K562 (cell line): Measurements from ENCODE around the gene KRTAP4-11. TPM values are rescaled to one million over a fixed set of nuclear protein-coding genes. Genes with fewer than 3 reads are reported as not detected.

Experiments used
- ATAC-seq: fragments of 200-7000 bp; cut with Tn5 transposase; 3 replicates; pipeline ENCODE4 v1.9.1; 2020; ENCODE audit warnings: moderate library complexity
- BruUV-seq: library from RNA; stranded (reverse); fragments of 400-500 nt; replicated peaks from 2 replicates; lab custom pipeline; 2021; lab: Mats Ljungman, UMichigan
- CTCF ChIA-PET: fragments of 300-600 bp; formaldehyde crosslinking; extraction: SDS; loops from one replicate; lab custom pipeline; 2021; ENCODE audit warnings: low intra/inter-chr PET ratio; lab: Yijun Ruan, JAX
- POLR2A ChIA-PET: fragments of 300-600, 350-650 bp; sonication (Branson Sonifier 250); formaldehyde crosslinking; extraction: SDS; loops from one replicate; lab custom pipeline; 2021; ENCODE audit warnings: antibody characterized with exemption, inconsistent platforms; lab: Yijun Ruan, JAX
- DNase-seq, 4 experiments: peaks; one replicate each; pipeline versions ENCODE4 v3.0.0 to v3.0.0-alpha.2; 2011 to 2018; ENCODE audit warnings: low spot score in 3 of 4, mixed read lengths in 3 of 4; ENCODE audit errors: extremely low read depth in 1 of 4
- FAIRE-seq: peaks from 2 replicates; lab custom pipeline; 2011; peaks lifted over from hg19 to GRCh38; lab: Jason Lieb, UNC
- H2AFZ ChIP-seq: 2 replicates; pipeline ENCODE4 v1.6.0; 2011; ENCODE audit warnings: low read depth, low read length, control low read depth, inconsistent platforms
- H3K27ac ChIP-seq: fragments of 200-600 bp; 3 replicates; pipeline ENCODE4 v1.8.0; 2011; ENCODE audit warnings: low read depth, mild to moderate bottlenecking, control low read depth, inconsistent platforms, low read length, moderate library complexity, mixed read lengths; ENCODE audit errors: extremely low read depth
- H3K27me3 ChIP-seq, 2 experiments: fragments of 300-600 bp in 1 of 2; 2 replicates in 1 of 2; 3 replicates in 1 of 2; pipeline versions ENCODE4 v1.6.0 to v1.8.0; 2011; ENCODE audit warnings: inconsistent platforms in 2 of 2, low read length in 2 of 2, mild to moderate bottlenecking in 1 of 2, mixed read lengths in 1 of 2, moderate library complexity in 1 of 2; ENCODE audit not compliant: control insufficient read depth in 2 of 2, insufficient read depth in 2 of 2
- H3K36me3 ChIP-seq: fragments of 300-600 bp; 3 replicates; pipeline ENCODE4 v1.8.0; 2011; ENCODE audit warnings: mild to moderate bottlenecking, low read length, inconsistent platforms; ENCODE audit not compliant: control insufficient read depth, insufficient read depth
- H3K4me1 ChIP-seq, 2 experiments: fragments of 200-600 bp in 1 of 2; replicated peaks in 1 of 2; 2 replicates in 1 of 2; 3 replicates in 1 of 2; pipeline versions ENCODE4 v1.5.1 to v1.8.0; 2011; ENCODE audit warnings: inconsistent platforms in 2 of 2, low read length in 2 of 2, mild to moderate bottlenecking in 1 of 2, mixed read lengths in 1 of 2, moderate library complexity in 1 of 2; ENCODE audit not compliant: control insufficient read depth in 2 of 2, insufficient read depth in 2 of 2
- H3K4me2 ChIP-seq: 2 replicates; pipeline ENCODE4 v1.6.1; 2011; ENCODE audit warnings: low read length, control low read depth, inconsistent platforms, mixed read lengths; ENCODE audit not compliant: insufficient read depth
- H3K4me3 ChIP-seq: fragments of 200-600 bp; sonication (generic), shearing (Covaris generic); 2 replicates; pipeline ENCODE4 v1.5.1; 2016; ENCODE audit warnings: control low read depth, inconsistent platforms
- H3K79me2 ChIP-seq: fragments of 200-600 bp; 3 replicates; pipeline ENCODE4 v1.8.0; 2011; ENCODE audit warnings: low read length, inconsistent platforms; ENCODE audit not compliant: control insufficient read depth, insufficient read depth
- H3K9ac ChIP-seq, 2 experiments: 2 replicates each; pipeline versions ENCODE4 v1.6.0 to v1.6.1; 2011; ENCODE audit warnings: low read depth in 2 of 2, low read length in 2 of 2, control low read depth in 1 of 2, inconsistent platforms in 1 of 2, mild to moderate bottlenecking in 1 of 2, mixed read lengths in 1 of 2; ENCODE audit not compliant: insufficient read depth in 1 of 2
- H3K9me1 ChIP-seq: one replicate; pipeline ENCODE4 v1.6.0; 2011; ENCODE audit warnings: inconsistent platforms, mild to moderate bottlenecking, low read length, moderate library complexity; ENCODE audit not compliant: control insufficient read depth, insufficient read depth
- H3K9me3 ChIP-seq: replicated peaks from 2 replicates; pipeline ENCODE4 v1.5.1; 2011; ENCODE audit warnings: low read depth, low read length, inconsistent platforms; ENCODE audit not compliant: control insufficient read depth, insufficient read depth
- H4K20me1 ChIP-seq: replicated peaks from 2 replicates; pipeline ENCODE4 v1.6.1; 2011; ENCODE audit warnings: low read length, inconsistent platforms, mixed read lengths; ENCODE audit not compliant: control insufficient read depth, insufficient read depth
- CC2D1A ChIP-seq: fragments of 450-650 bp; IDR thresholded peaks from 2 replicates; pipeline ENCODE4 v1.6.1; 2017; ENCODE audit warnings: mild to moderate bottlenecking
- GATAD2A ChIP-seq: fragments of 450-650 bp; IDR thresholded peaks from 2 replicates; pipeline ENCODE4 v1.6.1; 2017
- MAFF ChIP-seq: IDR thresholded peaks from 2 replicates; pipeline ENCODE4 v1.6.1; 2012; ENCODE audit warnings: low read length, improper control_type of control experiment
- MEIS2 ChIP-seq: fragments of 450-650 bp; IDR thresholded peaks from 2 replicates; pipeline ENCODE4 v1.6.1; 2014; ENCODE audit warnings: mild to moderate bottlenecking; ENCODE audit not compliant: partially characterized antibody
- RBM25 ChIP-seq: fragments of 200-400 bp; formaldehyde crosslinking; IDR thresholded peaks from 2 replicates; pipeline ENCODE4 v1.6.1; 2018; ENCODE audit warnings: low read length, low read depth, moderate library complexity; ENCODE audit not compliant: severe bottlenecking
- RCOR1 ChIP-seq, 2 experiments: IDR thresholded peaks; 2 replicates each; pipeline ENCODE4 v1.6.1; 2012; ENCODE audit warnings: low read depth in 2 of 2, low read length in 2 of 2, borderline replicate concordance in 1 of 2, improper control_type of control experiment in 1 of 2
- SUPT5H ChIP-seq: fragments of 450-650 bp; IDR thresholded peaks from 2 replicates; pipeline ENCODE4 v1.6.1; 2016
- WGBS: fragments of 100-300 bp; shearing (Covaris generic); methylation state at CpG from one replicate; pipeline ENCODE4 v1.1.6; 2016; ENCODE audit warnings: low coverage, mixed read lengths; ENCODE audit not compliant: insufficient coverage; ENCODE audit errors: missing lambda C conversion rate; 5-methylcytosine and 5-hydroxymethylcytosine counted together
- in situ Hi-C: fragments of 300-500 bp; cut with MboI; formaldehyde crosslinking; loops from 4 replicates; pipeline ENCODE4 v1.15.0; 2018; ENCODE audit warnings: inconsistent platforms, mixed read lengths
- intact Hi-C: fragments of 100-400 bp; cut with micrococcal nuclease; formaldehyde crosslinking; loops from 2 replicates; pipeline ENCODE4 v1.14.2; 2022
- polyA plus RNA-seq, 8 experiments: library from polyadenylated mRNA; depleted of rRNA in 4 of 8; stranded (reverse) in 5 of 8; unstranded in 3 of 8; fragments of >200 nt; fragmentation: Nextera tagmentation in 2 of 8; fragmentation: Illumina TruSeq in 1 of 8; extraction: Ambion mirVana in 2 of 8; extraction: Trizol in 1 of 8; gene quantifications; 2 replicates each; pipeline versions ENCODE4 v1.2.1 to v1.2.3, GENCODE V29; 2011 to 2014; ENCODE audit warnings: inconsistent platforms in 1 of 8, missing spikeins in 1 of 8
- total RNA-seq, 7 experiments: library from RNA; depleted of rRNA in 6 of 7; stranded (reverse); fragments of >200 nt in 6 of 7; fragmentation: Illumina TruSeq in 2 of 7; extraction: Trizol in 2 of 7; gene quantifications; 2 replicates each; pipeline versions ENCODE4 v1.2.1 to v1.2.3, GENCODE V29; 2011 to 2021; ENCODE audit warnings: low replicate concordance in 1 of 7
- TF ChIP-seq, protein P1 (sequence below): fragments of 450-650 bp; IDR thresholded peaks from 2 replicates; pipeline ENCODE4 v1.6.1; 2016; ENCODE audit warnings: missing biosample characterization, missing genetic modification characterization
- TF ChIP-seq, protein P2 (sequence below): fragments of 450-650 bp; conservative IDR thresholded peaks from 2 replicates; pipeline ENCODE4 v1.6.1; 2016; ENCODE audit warnings: missing genetic modification characterization, low read depth, mild to moderate bottlenecking, control low read depth, missing compliant biosample characterization
- TF ChIP-seq, protein P3 (sequence below): fragments of 450-650 bp; IDR thresholded peaks from 2 replicates; pipeline ENCODE4 v1.6.1; 2016; ENCODE audit warnings: mild to moderate bottlenecking
- TF ChIP-seq, protein P4 (sequence below): fragments of 450-650 bp; IDR thresholded peaks from 2 replicates; pipeline ENCODE4 v1.6.1; 2016
- TF ChIP-seq, protein P5 (sequence below): fragments of 450-650 bp; formaldehyde crosslinking; IDR thresholded peaks from 2 replicates; pipeline ENCODE4 v1.4.0; 2022; ENCODE audit warnings: missing genetic modification characterization

The KRTAP4-11 gene
- total and polyA plus RNA-seq, 9 of the 15 experiments (the other 6 are each of a cell fraction or from before 2014, with no cell fraction given): not detected

DNA sequence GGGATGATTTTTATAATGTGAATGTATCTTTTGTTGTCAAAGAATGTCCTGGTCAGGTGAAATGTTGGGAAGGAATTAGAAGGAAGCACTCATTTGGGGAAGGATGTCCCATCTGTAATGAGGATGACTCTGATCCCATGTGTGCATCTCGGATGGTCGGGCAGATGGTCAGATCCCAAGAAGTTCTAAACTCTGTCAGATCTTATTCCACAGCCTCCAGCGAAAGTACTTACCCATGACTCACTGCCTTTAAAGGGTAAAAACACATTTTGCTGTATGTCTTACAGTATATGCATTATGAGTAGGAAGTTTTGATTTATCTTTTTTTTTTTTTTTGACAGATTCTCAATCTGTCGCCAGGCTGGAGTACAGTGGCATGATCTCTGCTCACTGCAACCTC is 548 bp upstream of the KRTAP4-11 start:
- CTCF ChIA-PET: no interaction called here
- Histone ChIP-seq H3K4me1 (no peaks in the 10 kb centered on the region), H4K20me1 (no peaks in the 10 kb centered on the region), H3K4me3 (no peak overlapping the region), H3K9me3 (no peaks in the 10 kb centered on the region), H3K9ac (no peak overlapping the region), H3K4me2 (no peak overlapping the region), H3K27me3 (no peaks in the 10 kb centered on the region), H3K79me2 (no peaks in the 10 kb centered on the region), H3K9me1 (no peaks in the 10 kb centered on the region), H3K27ac (no peak overlapping the region), H3K36me3 (no peaks in the 10 kb centered on the region), H2AFZ (no peak overlapping the region)
- DNase-seq: no peak
- in situ Hi-C loops: no loop called here
- no peak for ATAC-seq
- no peak for FAIRE-seq
- 5% methylated on average over 3 of the region's 4 CpGs for whole genome bisulfite sequencing
- intact Hi-C loops: no loop called here
- no TSS peak for BruUV-seq
- POLR2A ChIA-PET: no interaction called here
- TF ChIP-seq SUPT5H (no peak), RBM25 (no peak), MEIS2 (no peak), MAFF (no peak), GATAD2A (no peak), CC2D1A (no peak), RCOR1 (IDR thresholded peaks at IDR 0.05; ENCODE audit: borderline replicate concordance in 1 of 2, low read depth in 2 of 2, low read length in 2 of 2) (no peak)
- TF ChIP-seq, protein P1, sequence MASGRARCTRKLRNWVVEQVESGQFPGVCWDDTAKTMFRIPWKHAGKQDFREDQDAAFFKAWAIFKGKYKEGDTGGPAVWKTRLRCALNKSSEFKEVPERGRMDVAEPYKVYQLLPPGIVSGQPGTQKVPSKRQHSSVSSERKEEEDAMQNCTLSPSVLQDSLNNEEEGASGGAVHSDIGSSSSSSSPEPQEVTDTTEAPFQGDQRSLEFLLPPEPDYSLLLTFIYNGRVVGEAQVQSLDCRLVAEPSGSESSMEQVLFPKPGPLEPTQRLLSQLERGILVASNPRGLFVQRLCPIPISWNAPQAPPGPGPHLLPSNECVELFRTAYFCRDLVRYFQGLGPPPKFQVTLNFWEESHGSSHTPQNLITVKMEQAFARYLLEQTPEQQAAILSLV: no peak
- TF ChIP-seq, protein P2, sequence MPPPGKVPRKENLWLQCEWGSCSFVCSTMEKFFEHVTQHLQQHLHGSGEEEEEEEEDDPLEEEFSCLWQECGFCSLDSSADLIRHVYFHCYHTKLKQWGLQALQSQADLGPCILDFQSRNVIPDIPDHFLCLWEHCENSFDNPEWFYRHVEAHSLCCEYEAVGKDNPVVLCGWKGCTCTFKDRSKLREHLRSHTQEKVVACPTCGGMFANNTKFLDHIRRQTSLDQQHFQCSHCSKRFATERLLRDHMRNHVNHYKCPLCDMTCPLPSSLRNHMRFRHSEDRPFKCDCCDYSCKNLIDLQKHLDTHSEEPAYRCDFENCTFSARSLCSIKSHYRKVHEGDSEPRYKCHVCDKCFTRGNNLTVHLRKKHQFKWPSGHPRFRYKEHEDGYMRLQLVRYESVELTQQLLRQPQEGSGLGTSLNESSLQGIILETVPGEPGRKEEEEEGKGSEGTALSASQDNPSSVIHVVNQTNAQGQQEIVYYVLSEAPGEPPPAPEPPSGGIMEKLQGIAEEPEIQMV (tag): no peak
- TF ChIP-seq, protein P3, sequence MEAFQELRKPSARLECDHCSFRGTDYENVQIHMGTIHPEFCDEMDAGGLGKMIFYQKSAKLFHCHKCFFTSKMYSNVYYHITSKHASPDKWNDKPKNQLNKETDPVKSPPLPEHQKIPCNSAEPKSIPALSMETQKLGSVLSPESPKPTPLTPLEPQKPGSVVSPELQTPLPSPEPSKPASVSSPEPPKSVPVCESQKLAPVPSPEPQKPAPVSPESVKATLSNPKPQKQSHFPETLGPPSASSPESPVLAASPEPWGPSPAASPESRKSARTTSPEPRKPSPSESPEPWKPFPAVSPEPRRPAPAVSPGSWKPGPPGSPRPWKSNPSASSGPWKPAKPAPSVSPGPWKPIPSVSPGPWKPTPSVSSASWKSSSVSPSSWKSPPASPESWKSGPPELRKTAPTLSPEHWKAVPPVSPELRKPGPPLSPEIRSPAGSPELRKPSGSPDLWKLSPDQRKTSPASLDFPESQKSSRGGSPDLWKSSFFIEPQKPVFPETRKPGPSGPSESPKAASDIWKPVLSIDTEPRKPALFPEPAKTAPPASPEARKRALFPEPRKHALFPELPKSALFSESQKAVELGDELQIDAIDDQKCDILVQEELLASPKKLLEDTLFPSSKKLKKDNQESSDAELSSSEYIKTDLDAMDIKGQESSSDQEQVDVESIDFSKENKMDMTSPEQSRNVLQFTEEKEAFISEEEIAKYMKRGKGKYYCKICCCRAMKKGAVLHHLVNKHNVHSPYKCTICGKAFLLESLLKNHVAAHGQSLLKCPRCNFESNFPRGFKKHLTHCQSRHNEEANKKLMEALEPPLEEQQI: no peak
- TF ChIP-seq, protein P4, sequence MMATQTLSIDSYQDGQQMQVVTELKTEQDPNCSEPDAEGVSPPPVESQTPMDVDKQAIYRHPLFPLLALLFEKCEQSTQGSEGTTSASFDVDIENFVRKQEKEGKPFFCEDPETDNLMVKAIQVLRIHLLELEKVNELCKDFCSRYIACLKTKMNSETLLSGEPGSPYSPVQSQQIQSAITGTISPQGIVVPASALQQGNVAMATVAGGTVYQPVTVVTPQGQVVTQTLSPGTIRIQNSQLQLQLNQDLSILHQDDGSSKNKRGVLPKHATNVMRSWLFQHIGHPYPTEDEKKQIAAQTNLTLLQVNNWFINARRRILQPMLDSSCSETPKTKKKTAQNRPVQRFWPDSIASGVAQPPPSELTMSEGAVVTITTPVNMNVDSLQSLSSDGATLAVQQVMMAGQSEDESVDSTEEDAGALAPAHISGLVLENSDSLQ: no peak
- TF ChIP-seq, protein P5, sequence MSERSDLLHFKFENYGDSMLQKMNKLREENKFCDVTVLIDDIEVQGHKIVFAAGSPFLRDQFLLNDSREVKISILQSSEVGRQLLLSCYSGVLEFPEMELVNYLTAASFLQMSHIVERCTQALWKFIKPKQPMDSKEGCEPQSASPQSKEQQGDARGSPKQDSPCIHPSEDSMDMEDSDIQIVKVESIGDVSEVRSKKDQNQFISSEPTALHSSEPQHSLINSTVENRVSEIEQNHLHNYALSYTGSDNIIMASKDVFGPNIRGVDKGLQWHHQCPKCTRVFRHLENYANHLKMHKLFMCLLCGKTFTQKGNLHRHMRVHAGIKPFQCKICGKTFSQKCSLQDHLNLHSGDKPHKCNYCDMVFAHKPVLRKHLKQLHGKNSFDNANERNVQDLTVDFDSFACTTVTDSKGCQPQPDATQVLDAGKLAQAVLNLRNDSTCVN (CRISPR knock-in tag): no peak
